GM13976 (cell line): ENCODE measurements around the gene TRAPPC5.

Experiments
- DNase-seq: peaks from one replicate; pipeline ENCODE4 v3.0.0; 2012; ENCODE audit warnings: low spot score
- in situ Hi-C: fragments of 300-500 bp; cut with MboI; formaldehyde crosslinking; loops from one replicate; pipeline ENCODE4 v1.12.0; 2022; ENCODE audit warnings: low sequenced_read_pairs, mixed read lengths, inconsistent platforms; ENCODE audit not compliant: unreplicated experiment
- TF ChIP-seq, protein P1 (sequence below): IDR thresholded peaks from 2 replicates; pipeline ENCODE4 v1.5.1; 2012; ENCODE audit warnings: borderline replicate concordance, mild to moderate bottlenecking; ENCODE audit not compliant: insufficient read depth; ENCODE audit errors: extremely low read depth, missing control alignments, control extremely low read depth

TRAPPC5 gene

DNA sequence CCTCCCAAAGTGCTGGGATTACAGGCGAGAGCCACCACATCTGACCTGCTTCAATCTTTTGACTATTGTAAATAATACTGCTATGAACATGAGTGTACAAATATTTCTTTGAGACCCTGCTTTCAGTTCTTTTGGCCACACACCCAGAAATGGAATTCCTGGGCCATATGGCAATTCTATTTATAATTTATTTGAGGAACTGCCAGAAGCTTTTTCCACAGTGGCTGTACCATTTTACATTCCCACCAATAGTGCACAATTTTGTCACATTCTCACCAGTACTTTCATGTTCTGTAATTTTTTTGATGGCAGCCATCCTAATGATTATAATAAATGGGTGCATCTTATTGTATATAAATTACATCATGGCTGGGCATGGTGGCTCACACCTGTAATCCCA, 35.0 kb downstream of the TRAPPC5 start:
- in situ Hi-C loops = no loop called here
- no peak for DNase-seq
- TF ChIP-seq, protein P1, sequence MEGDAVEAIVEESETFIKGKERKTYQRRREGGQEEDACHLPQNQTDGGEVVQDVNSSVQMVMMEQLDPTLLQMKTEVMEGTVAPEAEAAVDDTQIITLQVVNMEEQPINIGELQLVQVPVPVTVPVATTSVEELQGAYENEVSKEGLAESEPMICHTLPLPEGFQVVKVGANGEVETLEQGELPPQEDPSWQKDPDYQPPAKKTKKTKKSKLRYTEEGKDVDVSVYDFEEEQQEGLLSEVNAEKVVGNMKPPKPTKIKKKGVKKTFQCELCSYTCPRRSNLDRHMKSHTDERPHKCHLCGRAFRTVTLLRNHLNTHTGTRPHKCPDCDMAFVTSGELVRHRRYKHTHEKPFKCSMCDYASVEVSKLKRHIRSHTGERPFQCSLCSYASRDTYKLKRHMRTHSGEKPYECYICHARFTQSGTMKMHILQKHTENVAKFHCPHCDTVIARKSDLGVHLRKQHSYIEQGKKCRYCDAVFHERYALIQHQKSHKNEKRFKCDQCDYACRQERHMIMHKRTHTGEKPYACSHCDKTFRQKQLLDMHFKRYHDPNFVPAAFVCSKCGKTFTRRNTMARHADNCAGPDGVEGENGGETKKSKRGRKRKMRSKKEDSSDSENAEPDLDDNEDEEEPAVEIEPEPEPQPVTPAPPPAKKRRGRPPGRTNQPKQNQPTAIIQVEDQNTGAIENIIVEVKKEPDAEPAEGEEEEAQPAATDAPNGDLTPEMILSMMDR = no peak

- TF ChIP-seq, protein P1 = no peak
- in situ Hi-C loops = no loop called here
- DNase-seq = no peak
Measured at GRCh38 chr19:7716762-7717161, 36.1 kb downstream of the TRAPPC5 start.

DNA sequence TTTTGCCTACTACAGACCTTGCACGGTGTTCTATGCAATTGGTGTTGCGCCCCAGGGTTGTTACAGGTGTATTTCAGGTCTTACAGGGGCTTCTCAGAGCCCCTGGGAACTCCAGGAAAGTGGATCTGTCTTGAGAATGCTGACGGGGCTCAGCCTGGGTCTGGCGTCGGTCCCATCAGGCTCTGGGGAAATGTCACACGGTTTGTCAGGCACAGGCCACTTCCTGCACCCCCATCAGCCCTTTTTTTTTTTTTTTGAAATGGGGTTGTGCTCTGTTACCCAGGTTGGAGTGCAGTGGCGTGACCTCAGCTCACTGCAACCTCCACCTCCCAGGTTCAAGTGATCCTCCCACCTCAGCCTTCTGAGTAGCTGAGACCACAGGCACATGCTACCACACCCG, 38.0 kb downstream of the TRAPPC5 start:
- in situ Hi-C loops = no loop called here
- TF ChIP-seq, protein P1 = no peak
- DNase-seq = no peak

- DNase-seq = no peak
- in situ Hi-C loops = no loop called here
- TF ChIP-seq, protein P1 = no peak
Measured at GRCh38 chr19:7720351-7720750, 39.7 kb downstream of the TRAPPC5 start.

GRCh38 chr19:7722231-7722651, 41.6 kb downstream of the TRAPPC5 start:
- in situ Hi-C loops = no loop called here
- TF ChIP-seq, protein P1 = no peak
- DNase-seq = no peak

DNA sequence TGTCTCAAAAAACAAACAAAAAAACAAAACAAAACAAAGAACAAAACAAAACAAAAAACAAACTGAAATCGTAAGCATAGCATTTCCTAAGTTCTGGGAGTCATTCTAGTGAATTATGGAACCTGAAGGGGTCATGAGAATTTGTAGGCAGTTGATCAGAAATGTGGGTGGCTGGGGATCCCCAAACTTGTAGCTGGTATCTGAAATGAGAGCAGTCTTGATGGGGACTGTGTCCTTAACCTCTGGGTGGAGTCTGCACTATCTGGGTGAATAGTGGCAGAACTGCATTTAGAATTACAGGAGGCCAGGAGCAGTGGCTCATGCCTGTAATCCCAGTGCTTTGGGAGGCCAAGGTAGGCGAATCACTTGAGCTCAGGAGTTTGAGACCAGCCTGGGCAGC, 45.2 kb downstream of the TRAPPC5 start:
- in situ Hi-C loops = no loop called here
- peak; percentile 63 for DNase-seq
- TF ChIP-seq, protein P1 = peak; percentile 3

DNA sequence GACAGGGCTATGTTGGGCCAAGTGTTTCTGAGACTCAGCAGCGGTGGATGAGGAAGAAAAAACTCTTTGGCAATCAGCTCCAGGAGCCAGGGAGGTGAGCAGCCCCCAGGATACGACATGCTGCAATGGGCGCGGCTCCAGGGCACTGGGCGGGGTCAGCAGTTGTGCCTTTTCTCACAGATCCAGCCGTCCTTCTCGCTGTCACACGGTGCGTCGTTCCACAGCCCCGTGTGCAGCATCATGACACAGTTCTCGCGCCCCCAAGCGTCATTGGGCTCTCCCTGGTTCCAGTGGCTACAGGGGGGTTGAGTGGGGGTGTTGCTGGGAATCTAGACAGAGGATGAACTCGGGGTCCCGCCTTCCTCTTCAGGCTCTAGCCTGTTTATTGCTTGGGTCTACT, 48.6 kb downstream of the TRAPPC5 start:
- in situ Hi-C loops = no loop called here
- TF ChIP-seq, protein P1 = no peak
- DNase-seq = no peak
